IPS DF 6.9 (cell line): ENCODE measurements around the gene IRAK3.

Source experiments
- DNase-seq: peaks from one replicate; pipeline ENCODE4 v3.0.0-alpha.2; 2013; ENCODE audit warnings: low read depth, low spot score
- H3K27ac ChIP-seq: one replicate; pipeline ENCODE4 v1.5.1; 2013; ENCODE audit warnings: low read length, control low read depth
- H3K27me3 ChIP-seq: 2 replicates; pipeline ENCODE4 v1.6.1; 2013; ENCODE audit warnings: mild to moderate bottlenecking, low read length; ENCODE audit not compliant: control insufficient read depth, insufficient read depth
- H3K36me3 ChIP-seq: 2 replicates; pipeline ENCODE4 v1.6.1; 2013; ENCODE audit warnings: low read length; ENCODE audit not compliant: control insufficient read depth, insufficient read depth
- H3K4me1 ChIP-seq: 2 replicates; pipeline ENCODE4 v1.6.1; 2013; ENCODE audit warnings: low read length; ENCODE audit not compliant: control insufficient read depth, insufficient read depth
- H3K4me3 ChIP-seq: 2 replicates; pipeline ENCODE4 v1.5.1; 2013; ENCODE audit warnings: mild to moderate bottlenecking, low read length
- H3K9me3 ChIP-seq: 2 replicates; pipeline ENCODE4 v1.6.1; 2013; ENCODE audit warnings: low read length, inconsistent platforms; ENCODE audit not compliant: control insufficient read depth, insufficient read depth
- WGBS: extraction: QIAGEN DNeasy Blood & Tissue Kit; methylation state at CpG from one replicate; pipeline ENCODE4 v1.1.7; 2013; ENCODE audit warnings: mixed read lengths, missing lambda C conversion rate; ENCODE audit not compliant: insufficient read length, insufficient coverage; 5-methylcytosine and 5-hydroxymethylcytosine counted together

IRAK3 gene

DNA sequence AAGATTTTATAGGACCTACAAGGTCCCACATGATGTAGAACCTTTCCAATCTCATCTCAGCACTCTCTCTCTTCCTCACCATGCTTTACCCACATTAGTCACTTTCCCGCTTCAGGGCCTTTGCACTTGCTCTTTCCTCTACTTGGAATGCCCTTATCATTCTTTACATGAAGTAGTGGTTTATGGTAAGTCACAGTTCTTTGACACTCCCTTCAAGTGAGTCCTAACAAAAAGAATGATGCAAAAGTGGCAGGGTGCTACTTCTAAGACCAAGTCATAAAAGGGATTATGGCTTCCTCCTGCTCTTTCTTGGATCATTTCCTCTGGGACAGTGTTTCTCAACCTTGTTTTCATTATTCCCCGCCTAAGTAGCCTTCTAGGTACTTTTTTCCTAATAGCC, 32.4 kb upstream of the IRAK3 start:
- no peaks in the 10 kb centered on the region for H3K36me3 ChIP-seq
- no peak for DNase-seq
- no CpG with 5 or more reads among the region's 2 CpGs for WGBS

DNA sequence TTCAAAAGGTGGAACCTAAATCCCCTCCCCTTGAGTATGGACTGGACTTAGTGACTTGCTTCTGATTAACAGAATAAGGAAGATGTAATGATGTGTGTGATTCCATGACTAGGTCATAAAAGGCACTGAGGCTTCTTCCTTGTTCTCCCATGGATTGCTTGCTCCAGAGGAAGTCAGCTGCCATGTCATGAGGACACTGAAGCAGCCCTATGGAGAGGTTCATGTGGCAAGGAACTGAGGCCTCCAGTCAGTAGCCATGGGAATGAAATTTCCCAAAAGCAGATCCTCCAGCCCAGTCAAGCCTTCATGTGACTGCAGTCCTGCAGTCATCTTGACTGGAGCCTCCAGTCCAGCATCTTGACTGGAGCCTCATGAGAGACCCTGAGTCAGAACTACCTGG, 29.9 kb upstream of the IRAK3 start:
- no peaks in the 10 kb centered on the region for H3K4me1 ChIP-seq
- no peaks in the 10 kb centered on the region for H3K9me3 ChIP-seq
- no peak overlapping the region for H3K27ac ChIP-seq
- no peak for DNase-seq
- no peak overlapping the region for H3K4me3 ChIP-seq
- H3K27me3 ChIP-seq, result no peaks in the 10 kb centered on the region
- H3K36me3 ChIP-seq, result no peaks in the 10 kb centered on the region

More for the DNA sequence above, 32.4 kb upstream of the IRAK3 start:
- Histone ChIP-seq H3K9me3 (no peaks in the 10 kb centered on the region), H3K4me1 (no peaks in the 10 kb centered on the region), H3K27me3 (no peaks in the 10 kb centered on the region), H3K27ac (no peak overlapping the region), H3K4me3 (no peak overlapping the region)

DNA sequence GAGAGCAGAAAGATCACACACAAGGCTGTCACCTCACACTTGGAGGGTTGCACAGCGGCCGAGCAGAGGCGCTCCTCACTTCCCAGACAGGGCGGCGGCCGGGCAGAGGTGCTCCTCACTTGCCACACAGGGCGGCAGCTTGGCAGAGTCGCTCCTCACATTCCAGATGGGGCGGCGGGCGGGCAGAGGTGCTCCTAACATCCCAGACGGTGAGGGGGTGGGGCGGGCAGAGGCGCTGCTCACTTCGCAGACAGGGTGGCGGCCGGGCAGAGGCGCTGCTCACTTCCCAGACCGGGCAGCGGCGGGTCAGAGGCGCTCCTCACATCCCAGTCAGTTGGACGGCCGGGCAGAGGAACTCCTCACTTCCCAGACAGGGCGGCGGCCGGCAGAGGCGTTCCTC, 28.3 kb upstream of the IRAK3 start:
- H3K27ac ChIP-seq, result no peak overlapping the region
- no CpG with 5 or more reads among the region's 28 CpGs for WGBS
- DNase-seq, result no peak
- no peaks in the 10 kb centered on the region for H3K9me3 ChIP-seq
- H3K4me1 ChIP-seq, result no peaks in the 10 kb centered on the region
- no peaks in the 10 kb centered on the region for H3K36me3 ChIP-seq
- no peak overlapping the region for H3K4me3 ChIP-seq
- no peaks in the 10 kb centered on the region for H3K27me3 ChIP-seq

DNA sequence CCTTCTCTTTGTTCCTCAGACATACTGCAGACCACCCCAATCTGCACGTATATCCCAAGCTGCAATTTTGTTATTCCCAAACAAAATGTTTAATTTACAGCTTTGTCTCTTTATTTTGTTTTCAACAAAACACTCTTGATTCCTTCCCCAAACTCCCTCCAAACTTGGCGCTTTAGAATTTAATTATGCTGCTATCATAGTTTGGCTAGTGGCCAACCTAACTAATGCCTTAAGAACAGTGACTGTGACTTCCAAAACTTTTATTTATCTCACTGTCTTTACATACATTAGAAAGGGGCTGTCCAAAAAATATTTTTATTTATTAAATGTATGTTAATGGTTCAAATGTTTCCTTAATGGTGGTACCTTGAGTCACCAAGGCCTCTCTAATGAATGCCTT, 26.3 kb upstream of the IRAK3 start:
- Histone ChIP-seq H3K36me3 (no peaks in the 10 kb centered on the region), H3K9me3 (no peaks in the 10 kb centered on the region), H3K4me1 (no peaks in the 10 kb centered on the region), H3K27ac (no peak overlapping the region), H3K4me3 (no peak overlapping the region), H3K27me3 (no peaks in the 10 kb centered on the region)
- no peak for DNase-seq
- WGBS, result no CpG with 5 or more reads among the region's 2 CpGs

DNA sequence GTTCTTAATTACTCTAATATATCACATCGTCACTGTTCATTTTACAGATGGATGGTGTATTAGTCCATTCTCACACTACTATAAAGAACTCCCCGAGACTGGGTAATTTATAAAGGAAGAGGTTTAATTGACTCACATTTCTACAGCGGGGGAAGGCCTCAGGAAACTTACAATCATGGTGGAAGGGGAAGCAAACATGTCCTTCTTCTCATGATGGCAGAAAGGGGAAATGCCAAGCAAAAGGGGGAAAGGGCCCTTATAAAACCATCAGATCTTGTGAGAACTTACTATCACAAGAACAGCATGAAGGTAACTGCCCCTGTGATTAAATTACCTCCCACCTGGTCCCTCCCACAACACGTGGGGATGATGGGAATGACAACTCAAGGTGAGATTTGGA, 25.7 kb upstream of the IRAK3 start:
- Histone ChIP-seq H3K4me1 (no peaks in the 10 kb centered on the region), H3K36me3 (no peaks in the 10 kb centered on the region), H3K9me3 (no peaks in the 10 kb centered on the region), H3K4me3 (no peak overlapping the region), H3K27me3 (no peaks in the 10 kb centered on the region), H3K27ac (no peak overlapping the region)
- WGBS, result no CpG with 5 or more reads among the region's 4 CpGs
- DNase-seq, result no peak

DNA sequence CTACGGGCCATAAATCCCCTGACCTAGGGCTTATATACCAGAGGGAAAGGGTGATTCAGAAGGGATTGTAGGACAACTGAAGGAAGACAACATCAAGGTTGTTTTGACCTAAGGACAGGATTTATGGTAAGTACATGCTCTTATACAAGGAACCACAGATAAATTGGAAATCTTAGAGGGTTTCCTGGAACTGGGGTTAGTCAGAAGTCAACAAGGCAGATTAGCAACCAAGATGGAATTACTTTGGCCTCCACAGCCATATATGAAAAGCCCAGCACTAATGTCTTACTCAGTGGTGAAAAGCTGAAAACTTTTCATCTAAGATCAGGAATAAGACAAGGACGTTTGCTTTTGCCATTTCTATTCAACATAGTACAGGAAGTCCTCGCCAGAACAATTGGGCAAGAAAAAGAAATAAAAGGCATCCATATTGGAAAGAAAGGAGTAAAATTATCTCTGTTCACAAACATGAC, 24.6 kb upstream of the IRAK3 start:
- Histone ChIP-seq H3K4me3 (no peak overlapping the region), H3K36me3 (no peaks in the 10 kb centered on the region), H3K27ac (no peak overlapping the region), H3K27me3 (no peaks in the 10 kb centered on the region), H3K9me3 (no peaks in the 10 kb centered on the region), H3K4me1 (no peaks in the 10 kb centered on the region)
- WGBS, result no CpG with 5 or more reads among the region's 3 CpGs
- no peak for DNase-seq

DNA sequence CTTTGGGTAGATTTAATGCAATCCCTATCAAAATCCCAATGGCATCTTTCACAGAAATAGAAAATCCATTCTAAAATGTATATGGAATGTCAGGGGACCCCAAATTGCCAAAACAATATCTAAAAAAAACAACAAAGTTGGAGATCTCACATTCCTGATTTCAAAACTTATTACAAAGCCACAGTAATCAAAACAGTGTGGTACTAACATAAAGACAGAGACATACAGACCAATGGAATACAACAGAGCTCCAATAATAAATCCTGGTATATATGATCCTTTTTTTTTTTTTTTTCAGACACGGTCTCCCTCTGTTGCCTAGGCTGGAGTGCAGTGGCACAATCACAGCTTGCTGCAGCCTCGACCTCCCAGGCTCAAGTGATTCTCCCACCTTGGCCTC, 23.9 kb upstream of the IRAK3 start:
- no peak overlapping the region for H3K4me3 ChIP-seq
- no CpG with 5 or more reads among the region's 2 CpGs for WGBS

DNA sequence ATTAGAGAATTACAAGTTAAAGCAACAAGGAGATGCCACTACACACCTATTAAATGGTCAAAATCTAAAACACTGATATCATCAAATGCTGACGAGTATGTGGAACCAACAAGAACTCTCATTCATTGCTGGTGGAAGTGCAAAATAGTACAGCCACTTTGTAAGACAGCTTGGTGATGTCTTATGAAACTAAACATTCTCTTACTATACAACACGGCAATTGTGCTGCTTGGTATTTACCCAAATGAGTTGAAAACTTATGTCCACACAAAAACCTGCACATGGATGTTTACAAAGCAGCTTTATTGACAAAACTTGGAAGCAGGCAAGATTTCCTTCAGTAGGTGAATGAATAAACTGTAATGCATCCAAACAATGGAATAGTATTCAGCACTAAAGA, 22.5 kb upstream of the IRAK3 start:
- no CpG with 5 or more reads among the region's 2 CpGs for WGBS

More for the DNA sequence above, 23.9 kb upstream of the IRAK3 start:
- no peaks in the 10 kb centered on the region for H3K36me3 ChIP-seq
- no peaks in the 10 kb centered on the region for H3K9me3 ChIP-seq
- no peak for DNase-seq
- no peak overlapping the region for H3K27ac ChIP-seq
- no peaks in the 10 kb centered on the region for H3K4me1 ChIP-seq
- H3K27me3 ChIP-seq, result no peaks in the 10 kb centered on the region

DNA sequence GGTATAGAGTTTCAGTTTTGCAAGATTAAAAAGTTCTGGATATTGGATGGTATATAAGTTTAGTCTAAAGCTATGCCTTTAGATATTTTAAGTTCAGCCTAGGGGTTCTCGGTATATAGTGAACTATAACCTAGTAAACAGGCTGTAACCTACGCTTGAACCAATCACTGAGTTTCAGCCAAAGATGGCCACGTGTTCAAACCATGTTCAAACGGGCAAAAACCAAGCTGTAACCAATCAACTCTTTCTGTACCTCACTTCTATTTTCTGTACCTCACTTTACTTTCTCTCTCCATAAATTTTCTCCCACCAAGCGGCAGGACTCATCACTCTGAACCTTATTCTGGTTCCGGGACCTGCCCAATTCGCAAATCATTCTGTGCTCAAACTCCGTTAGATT, 20.6 kb upstream of the IRAK3 start:
- Histone ChIP-seq H3K9me3 (no peaks in the 10 kb centered on the region), H3K4me3 (no peak overlapping the region), H3K4me1 (no peaks in the 10 kb centered on the region), H3K36me3 (no peaks in the 10 kb centered on the region), H3K27ac (no peak overlapping the region), H3K27me3 (no peaks in the 10 kb centered on the region)
- no peak for DNase-seq
- WGBS, result no CpG with 5 or more reads among the region's 8 CpGs

More for the DNA sequence above, 22.5 kb upstream of the IRAK3 start:
- no peak overlapping the region for H3K27ac ChIP-seq
- DNase-seq, result no peak
- no peaks in the 10 kb centered on the region for H3K36me3 ChIP-seq
- H3K9me3 ChIP-seq, result no peaks in the 10 kb centered on the region
- no peak overlapping the region for H3K4me3 ChIP-seq
- H3K27me3 ChIP-seq, result no peaks in the 10 kb centered on the region
- no peaks in the 10 kb centered on the region for H3K4me1 ChIP-seq

DNA sequence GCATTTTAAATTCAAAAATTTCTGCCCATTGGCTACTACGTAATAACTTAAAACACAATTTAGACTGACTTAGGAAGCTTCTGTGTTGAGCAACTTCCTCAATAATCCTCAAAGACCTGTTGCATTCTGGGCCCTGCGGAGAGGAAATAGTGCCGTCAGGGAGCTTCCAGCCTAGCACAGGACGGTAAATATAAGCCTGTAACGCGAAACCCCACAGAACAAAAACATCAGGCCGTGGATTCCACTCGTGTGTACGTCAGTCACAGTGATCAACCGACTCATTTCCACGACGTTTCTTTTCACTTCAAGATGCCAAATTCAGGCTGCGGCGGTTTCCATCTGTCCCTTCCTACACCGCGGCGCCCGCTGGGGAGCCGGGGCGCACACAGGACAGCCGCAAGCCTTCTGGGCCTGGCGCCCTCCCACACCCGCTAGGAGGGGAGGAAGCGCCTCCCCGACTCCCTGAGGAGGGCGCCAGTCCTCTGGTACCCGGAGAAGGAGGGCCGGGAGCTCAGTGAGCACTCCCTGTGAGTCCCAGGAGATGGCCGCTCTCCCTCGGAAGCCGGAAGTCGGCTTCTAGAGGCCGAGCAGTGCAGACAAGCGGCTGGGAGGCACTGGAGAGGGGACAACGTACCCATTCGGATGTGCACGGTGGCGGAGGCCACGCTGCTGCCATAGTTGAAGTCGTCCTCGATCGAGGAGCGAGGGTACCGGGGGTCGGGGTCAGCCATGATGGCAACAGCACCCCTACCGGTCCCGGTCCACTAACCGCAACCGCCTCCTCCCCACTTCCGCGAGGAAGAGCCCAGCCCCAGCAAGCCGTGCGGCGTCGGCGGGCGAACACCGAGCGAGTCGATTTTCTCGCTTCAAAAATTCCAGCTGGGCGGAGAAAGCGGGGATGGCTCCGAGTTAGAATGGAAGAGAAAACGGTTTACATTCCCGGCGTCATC, 19.5 kb upstream of the IRAK3 start, which contains the start of gene TMBIM4:
Gene TMBIM4 (minus strand): TSS at position 776 of the 950 bp plus-strand sequence. CDS start 45 bp downstream, at position 731.
- no peaks in the 10 kb centered on the region for H3K9me3 ChIP-seq
- H3K4me1 ChIP-seq, result no peaks in the 10 kb centered on the region
- DNase-seq, result peak; percentile 67
- no peak within 1 kb of the TSS for H3K27ac ChIP-seq
- H3K36me3 ChIP-seq, result no peaks in the 10 kb centered on the region
- H3K4me3 ChIP-seq, result peak within 1 kb of the TSS; percentile 94; the same call in 1 of the 2 replicates
- no CpG with 5 or more reads among the region's 67 CpGs for WGBS
- no peaks in the 10 kb centered on the region for H3K27me3 ChIP-seq

DNA sequence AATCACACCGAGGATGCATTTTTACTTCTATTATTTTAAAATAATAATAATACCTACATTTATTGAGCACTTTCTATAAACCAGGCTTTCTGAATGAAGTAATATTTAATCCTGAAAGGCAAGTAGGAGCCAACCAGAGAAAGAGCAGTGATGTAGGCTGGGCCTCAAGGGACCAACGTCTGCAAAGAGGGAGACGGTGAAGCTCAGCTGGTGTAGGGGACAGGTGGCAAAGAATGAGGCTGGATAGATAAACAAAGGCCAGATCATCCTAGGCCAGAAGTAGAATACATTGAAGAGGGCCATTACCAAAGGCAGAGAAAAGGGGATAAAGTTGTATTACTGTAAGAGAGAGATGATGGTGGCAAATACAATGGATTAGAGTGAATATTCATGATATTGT, 18.4 kb upstream of the IRAK3 start:
- no peak for DNase-seq
- H3K4me3 ChIP-seq, result no peak overlapping the region
- no peak overlapping the region for H3K27ac ChIP-seq
- 100% methylated on average over 1 of the region's 3 CpGs for WGBS
- H3K4me1 ChIP-seq, result no peaks in the 10 kb centered on the region
- H3K9me3 ChIP-seq, result no peaks in the 10 kb centered on the region
- no peaks in the 10 kb centered on the region for H3K27me3 ChIP-seq
- H3K36me3 ChIP-seq, result no peaks in the 10 kb centered on the region
